Esophagus muscularis mucosa (tissue), 3 donors: ENCODE data around the gene ACVRL1.

ENCODE experiments used
- POLR2A ChIP-seq: fragments of 450-650 bp; IDR thresholded peaks from one replicate; pipeline ENCODE4 v1.6.1; 2017; ENCODE audit warnings: antibody characterized with exemption, moderate library complexity, mild to moderate bottlenecking, low read depth
- POLR2AphosphoS5 ChIP-seq, 2 donors: sonication (generic); formaldehyde crosslinking; IDR thresholded peaks; one replicate each; pipeline ENCODE4 v1.6.1; 2017; ENCODE audit warnings: antibody characterized with exemption in 2 of 2
- TF ChIP-seq, protein P1 (sequence below), 3 experiments: fragments of 200-600 bp in 2 of 3; fragments of 450-650 bp in 1 of 3; sonication (generic) in 2 of 3; IDR thresholded peaks; one replicate each; pipeline ENCODE4 v1.5.1; 2017 to 2019; ENCODE audit warnings: antibody characterized with exemption in 3 of 3, mild to moderate bottlenecking in 2 of 3, moderate library complexity in 1 of 3

DNA sequence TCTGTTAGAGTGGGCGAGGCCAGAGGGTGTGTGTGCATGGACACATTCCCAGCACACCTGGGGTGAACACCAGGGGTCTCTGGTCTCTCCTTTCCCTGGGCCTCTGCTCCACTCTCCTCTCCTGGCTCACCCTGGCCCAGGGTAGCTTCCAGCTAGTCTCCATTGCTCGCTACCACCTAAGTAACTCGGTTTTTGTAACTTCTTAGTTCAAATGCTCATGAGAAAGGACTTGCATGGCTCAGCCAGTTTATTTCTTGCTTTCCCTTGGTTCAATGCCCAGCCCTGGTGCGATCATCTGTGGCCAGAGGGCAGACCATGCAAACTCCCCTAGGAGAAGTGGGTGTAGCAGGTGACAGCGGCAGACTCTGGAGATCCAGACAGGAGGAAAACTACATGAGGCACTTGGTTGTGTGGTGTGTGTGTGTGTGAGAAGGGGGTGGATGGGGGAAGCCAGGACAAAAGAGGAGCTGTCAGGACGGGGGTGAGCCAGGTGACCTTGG, 35.2 kb downstream of the ACVRL1 start:
- TF ChIP-seq, protein P1, sequence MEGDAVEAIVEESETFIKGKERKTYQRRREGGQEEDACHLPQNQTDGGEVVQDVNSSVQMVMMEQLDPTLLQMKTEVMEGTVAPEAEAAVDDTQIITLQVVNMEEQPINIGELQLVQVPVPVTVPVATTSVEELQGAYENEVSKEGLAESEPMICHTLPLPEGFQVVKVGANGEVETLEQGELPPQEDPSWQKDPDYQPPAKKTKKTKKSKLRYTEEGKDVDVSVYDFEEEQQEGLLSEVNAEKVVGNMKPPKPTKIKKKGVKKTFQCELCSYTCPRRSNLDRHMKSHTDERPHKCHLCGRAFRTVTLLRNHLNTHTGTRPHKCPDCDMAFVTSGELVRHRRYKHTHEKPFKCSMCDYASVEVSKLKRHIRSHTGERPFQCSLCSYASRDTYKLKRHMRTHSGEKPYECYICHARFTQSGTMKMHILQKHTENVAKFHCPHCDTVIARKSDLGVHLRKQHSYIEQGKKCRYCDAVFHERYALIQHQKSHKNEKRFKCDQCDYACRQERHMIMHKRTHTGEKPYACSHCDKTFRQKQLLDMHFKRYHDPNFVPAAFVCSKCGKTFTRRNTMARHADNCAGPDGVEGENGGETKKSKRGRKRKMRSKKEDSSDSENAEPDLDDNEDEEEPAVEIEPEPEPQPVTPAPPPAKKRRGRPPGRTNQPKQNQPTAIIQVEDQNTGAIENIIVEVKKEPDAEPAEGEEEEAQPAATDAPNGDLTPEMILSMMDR (IDR thresholded peaks at IDR 0.05): no peak
- TF ChIP-seq POLR2AphosphoS5 (IDR thresholded peaks at IDR 0.05) (no peak), POLR2A (no peak)
